CD8-positive, alpha-beta memory T cell (primary cell): Measurements from ENCODE around the gene VGLL4. TPM values are rescaled to one million over a fixed set of nuclear protein-coding genes. Genes with fewer than 3 reads are reported as not detected.

Experiments
- CTCF ChIA-PET: fragments of 350-600 bp; sonication (Branson Sonifier 250); formaldehyde crosslinking; loops from one replicate; lab custom pipeline; 2021; ENCODE audit warnings: antibody characterized with exemption; lab: Charles Lee
- POLR2A ChIA-PET: fragments of 350-600 bp; sonication (Branson Sonifier 250); formaldehyde crosslinking; loops from one replicate; lab custom pipeline; 2021; ENCODE audit warnings: antibody characterized with exemption; lab: Charles Lee
- DNase-seq, 5 donors: peaks; one replicate each; pipeline versions ENCODE4 v3.0.0 to v3.0.0-alpha.2; 2020 to 2022; ENCODE audit warnings: mixed read lengths in 1 of 5
- H3K27ac ChIP-seq: one replicate; pipeline ENCODE4 v1.7.0; 2013; ENCODE audit warnings: low read depth, mild to moderate bottlenecking, low read length, moderate library complexity
- H3K27me3 ChIP-seq: 2 replicates; pipeline ENCODE4 v1.7.0; 2013; ENCODE audit warnings: low read length, mild to moderate bottlenecking; ENCODE audit not compliant: insufficient read depth, poor library complexity, severe bottlenecking
- H3K36me3 ChIP-seq: 2 replicates; pipeline ENCODE4 v1.7.0; 2013; ENCODE audit warnings: mild to moderate bottlenecking, low read length, moderate library complexity; ENCODE audit not compliant: insufficient read depth
- H3K4me1 ChIP-seq: 2 replicates; pipeline ENCODE4 v1.7.0; 2013; ENCODE audit warnings: mild to moderate bottlenecking, low read length, moderate library complexity; ENCODE audit not compliant: insufficient read depth
- H3K4me3 ChIP-seq: 2 replicates; pipeline ENCODE4 v1.7.0; 2013; ENCODE audit warnings: mild to moderate bottlenecking, low read length
- H3K9me3 ChIP-seq: 2 replicates; pipeline ENCODE4 v1.7.0; 2013; ENCODE audit warnings: mild to moderate bottlenecking, low read length
- H3K27ac Mint-ChIP-seq, 8 donors: one replicate each; pipeline ENCODE4 v1.8.0; 2020 to 2021; ENCODE audit warnings: mixed read lengths in 8 of 8, mild to moderate bottlenecking in 6 of 8, inconsistent platforms in 3 of 8, moderate library complexity in 3 of 8
- H3K27me3 Mint-ChIP-seq, 2 donors: one replicate each; pipeline ENCODE4 v1.8.0; 2020 to 2021; ENCODE audit warnings: mixed read lengths in 2 of 2, mild to moderate bottlenecking in 1 of 2, moderate library complexity in 1 of 2
- H3K36me3 Mint-ChIP-seq, 3 donors: one replicate each; pipeline ENCODE4 v1.8.0; 2020 to 2021; ENCODE audit warnings: mixed read lengths in 3 of 3, inconsistent platforms in 1 of 3, mild to moderate bottlenecking in 1 of 3
- H3K4me1 Mint-ChIP-seq, 3 donors: one replicate each; pipeline ENCODE4 v1.8.0; 2020 to 2021; ENCODE audit warnings: mixed read lengths in 3 of 3, inconsistent platforms in 1 of 3, mild to moderate bottlenecking in 1 of 3
- H3K4me3 Mint-ChIP-seq, 7 donors: one replicate each; pipeline ENCODE4 v1.8.0; 2020 to 2021; ENCODE audit warnings: mixed read lengths in 7 of 7, mild to moderate bottlenecking in 6 of 7, moderate library complexity in 4 of 7, inconsistent platforms in 2 of 7
- H3K9me3 Mint-ChIP-seq, 5 donors: one replicate each; pipeline ENCODE4 v1.8.0; 2020 to 2022; ENCODE audit warnings: mixed read lengths in 5 of 5, mild to moderate bottlenecking in 3 of 5, moderate library complexity in 2 of 5, inconsistent platforms in 1 of 5
- polyA plus RNA-seq: library from polyadenylated mRNA; unstranded; fragments of 300-500 nt; fragmentation: Illumina TruSeq; gene quantifications from one replicate; pipeline ENCODE4 v1.2.3, GENCODE V29; 2021
- total RNA-seq, 2 experiments: library from RNA; stranded (reverse); gene quantifications; one replicate each; pipeline ENCODE4 v1.2.3, GENCODE V29; 2021

The VGLL4 gene
- total and polyA plus RNA-seq, 3 experiments from 2014 or later = 29.9 to 40.5 (median 37.7) TPM

DNA sequence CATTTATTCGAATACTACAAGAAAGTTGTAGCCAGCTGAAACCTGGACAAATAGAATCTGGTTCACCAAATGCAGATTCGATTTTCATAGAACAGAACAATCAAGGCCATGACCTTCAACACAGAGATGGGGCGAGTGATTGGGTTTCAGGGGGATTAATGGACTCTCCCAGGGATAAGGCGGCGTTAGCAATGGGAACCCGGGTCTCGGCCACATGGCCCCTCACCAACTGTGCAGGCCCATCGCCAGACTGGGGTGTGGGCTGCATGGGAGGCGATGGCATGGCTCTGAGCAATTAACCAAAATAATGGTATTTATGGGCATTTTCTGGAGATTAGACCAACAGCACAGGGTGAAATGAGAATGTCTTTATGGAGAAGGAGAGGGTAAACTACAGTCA, 34.2 kb downstream of the VGLL4 start:
- H3K4me3 Mint-ChIP-seq = no peak overlapping the region
- H3K27me3 Mint-ChIP-seq = no peaks in the 10 kb centered on the region
- Histone ChIP-seq H3K27ac (no peak overlapping the region), H3K27me3 (no peaks in the 10 kb centered on the region), H3K36me3 (no peaks in the 10 kb centered on the region), H3K4me3 (no peak overlapping the region), H3K9me3 (no peaks in the 10 kb centered on the region), H3K4me1 (peaks cover 12% of the 10 kb centered on the region)
- ChIA-PET POLR2A (no interaction called here), CTCF (no interaction called here)
- peak overlapping the region in 3 of 8 donors; percentile 1 to 51 (median 48) for H3K27ac Mint-ChIP-seq
- no peak for DNase-seq
- peaks cover 0 to 24% (median 6%) of the 10 kb centered on the region in 3 donors for H3K36me3 Mint-ChIP-seq
- peaks cover 64 to 81% (median 76%) of the 10 kb centered on the region in 3 donors for H3K4me1 Mint-ChIP-seq
- no peaks in the 10 kb centered on the region for H3K9me3 Mint-ChIP-seq

DNA sequence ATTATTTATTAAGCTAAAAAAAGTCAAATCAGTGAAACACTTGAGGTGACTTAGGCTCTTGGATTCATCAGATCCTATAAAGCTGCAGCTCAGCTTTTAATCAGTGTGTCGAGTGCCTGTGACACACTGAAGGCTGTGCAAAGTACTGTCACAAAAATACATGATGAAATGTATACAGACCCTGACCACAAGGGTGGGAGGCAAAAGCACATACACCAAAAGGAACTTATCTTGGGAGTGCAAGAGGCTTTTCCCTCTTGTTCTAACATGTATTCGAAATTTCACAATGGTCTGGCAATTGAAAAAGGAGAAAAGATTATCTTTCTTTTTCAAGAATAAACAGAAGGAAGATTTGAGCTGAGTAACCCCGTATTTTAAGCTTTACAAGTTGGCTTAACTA, 35.9 kb downstream of the VGLL4 start:
- CTCF ChIA-PET = no interaction called here
- Histone ChIP-seq H3K27ac (peak overlapping the region; percentile 38), H3K36me3 (no peaks in the 10 kb centered on the region), H3K9me3 (no peaks in the 10 kb centered on the region), H3K27me3 (no peaks in the 10 kb centered on the region), H3K4me1 (peaks cover 12% of the 10 kb centered on the region), H3K4me3 (no peak overlapping the region)
- Mint-ChIP-seq H3K27ac (peak overlapping the region in 3 of 8 donors; percentile 63 to 70 (median 66)), H3K4me1 (peaks cover 66 to 83% (median 71%) of the 10 kb centered on the region in 3 donors), H3K9me3 (no peaks in the 10 kb centered on the region), H3K36me3 (peaks cover 0 to 19% (median 6%) of the 10 kb centered on the region in 3 donors), H3K4me3 (no peak overlapping the region), H3K27me3 (no peaks in the 10 kb centered on the region)
- POLR2A ChIA-PET = no interaction called here
- DNase-seq = no peak

DNA sequence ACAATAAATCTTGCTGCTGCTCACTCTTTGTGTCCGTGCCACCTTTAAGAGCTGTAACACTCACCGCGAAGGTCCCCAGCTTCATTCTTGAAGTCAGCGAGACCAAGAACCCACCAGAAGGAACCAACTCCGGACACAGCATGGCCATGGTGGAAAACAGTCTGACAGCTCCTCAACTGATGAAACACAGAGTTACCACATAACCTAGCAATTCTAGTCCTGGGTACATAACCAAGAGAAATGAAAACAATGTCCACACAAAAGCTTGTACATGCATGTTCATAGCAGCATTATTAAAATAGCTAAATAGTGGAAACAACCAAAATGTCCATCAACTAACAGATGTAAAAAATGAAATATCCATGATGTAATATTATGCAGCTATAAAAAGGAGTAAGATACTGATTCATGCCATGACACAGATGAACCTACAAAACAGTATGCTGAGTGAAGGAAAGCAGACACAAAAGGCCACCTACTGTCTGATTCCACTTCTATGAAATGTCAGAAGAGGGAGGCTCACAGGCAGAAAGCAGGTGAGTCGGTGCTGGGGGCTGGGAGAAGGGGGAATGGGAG, 36.8 kb downstream of the VGLL4 start:
- POLR2A ChIA-PET = no interaction called here

DNA sequence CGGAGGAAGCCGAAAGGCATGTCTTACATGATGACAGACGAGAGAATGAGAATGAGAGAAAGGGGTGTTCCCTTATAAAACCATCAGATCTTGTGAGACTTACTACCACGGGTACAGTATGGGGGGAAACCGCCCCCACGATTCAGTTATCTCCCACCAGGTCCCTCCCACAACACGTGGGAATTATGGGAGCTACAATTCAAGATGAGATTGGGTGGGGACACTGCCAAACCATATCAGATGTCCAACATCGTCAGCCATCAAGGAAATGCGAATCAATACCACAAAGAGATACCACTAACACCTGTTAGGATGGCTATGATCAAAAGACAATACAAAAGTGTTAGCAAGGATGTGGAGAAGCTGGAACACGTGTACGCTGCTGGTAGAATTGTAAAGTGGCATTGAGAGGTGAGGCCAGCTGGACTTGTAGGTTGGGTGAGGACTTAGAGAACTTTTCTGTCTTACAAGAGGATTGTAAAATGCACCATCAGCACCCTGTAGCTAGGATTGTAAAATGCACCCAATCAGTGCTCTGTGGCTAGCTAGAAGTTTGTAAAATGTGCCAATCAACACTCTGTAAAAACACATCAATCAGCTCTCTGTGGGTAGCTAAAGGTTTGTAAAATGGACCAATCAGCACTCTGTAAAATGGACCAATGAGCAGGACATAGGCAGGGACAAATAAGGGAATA, 37.5 kb downstream of the VGLL4 start:
- Mint-ChIP-seq H3K36me3 (peaks cover 3 to 28% (median 9%) of the 10 kb centered on the region in 3 donors), H3K4me1 (peaks cover 56 to 79% (median 63%) of the 10 kb centered on the region in 3 donors), H3K27ac (peak overlapping the region in 3 of 8 donors; percentile 22 to 93 (median 68)), H3K27me3 (no peaks in the 10 kb centered on the region), H3K4me3 (no peak overlapping the region), H3K9me3 (no peaks in the 10 kb centered on the region)
- H3K4me3 ChIP-seq = no peak overlapping the region
- no peaks in the 10 kb centered on the region for H3K27me3 ChIP-seq
- H3K36me3 ChIP-seq = peaks cover 3% of the 10 kb centered on the region
- CTCF ChIA-PET = no interaction called here
- no peaks in the 10 kb centered on the region for H3K9me3 ChIP-seq
- POLR2A ChIA-PET = no interaction called here
- no peak overlapping the region for H3K27ac ChIP-seq
- no peak for DNase-seq
- peaks cover 12% of the 10 kb centered on the region for H3K4me1 ChIP-seq

More for the DNA sequence above, 36.8 kb downstream of the VGLL4 start:
- Histone ChIP-seq H3K36me3 (no peaks in the 10 kb centered on the region), H3K27ac (no peak overlapping the region), H3K27me3 (no peaks in the 10 kb centered on the region), H3K9me3 (no peaks in the 10 kb centered on the region), H3K4me1 (peaks cover 12% of the 10 kb centered on the region), H3K4me3 (no peak overlapping the region)
- Mint-ChIP-seq H3K27me3 (no peaks in the 10 kb centered on the region), H3K9me3 (no peaks in the 10 kb centered on the region), H3K36me3 (peaks cover 0 to 22% (median 7%) of the 10 kb centered on the region in 3 donors), H3K4me3 (no peak overlapping the region), H3K4me1 (peaks cover 60 to 81% (median 69%) of the 10 kb centered on the region in 3 donors), H3K27ac (peak overlapping the region in 6 of 8 donors; percentile 7 to 80 (median 66))
- DNase-seq = no peak
- CTCF ChIA-PET = no interaction called here

DNA sequence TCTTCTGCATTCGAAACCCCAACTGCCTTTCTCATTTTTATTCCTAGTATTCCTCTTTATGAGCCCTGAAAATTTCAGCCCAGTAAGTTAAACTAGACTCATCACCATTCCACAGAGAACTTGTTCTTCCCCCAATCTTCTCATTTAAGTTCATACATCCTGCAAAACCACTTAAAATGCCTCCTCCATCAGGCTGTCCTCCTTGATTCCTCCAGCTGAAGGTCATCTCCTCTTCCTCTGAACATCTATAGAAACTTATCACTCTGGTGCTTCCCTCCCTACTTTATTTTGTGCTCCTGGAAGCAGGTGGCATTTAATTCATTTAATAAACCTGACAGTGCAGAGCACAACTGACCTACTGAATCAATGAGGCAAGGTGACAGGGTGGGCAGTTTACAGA, 38.3 kb downstream of the VGLL4 start:
- DNase-seq = no peak
- Histone ChIP-seq H3K4me1 (peaks cover 12% of the 10 kb centered on the region), H3K36me3 (peaks cover 11% of the 10 kb centered on the region), H3K4me3 (no peak overlapping the region), H3K27ac (no peak overlapping the region), H3K27me3 (no peaks in the 10 kb centered on the region), H3K9me3 (no peaks in the 10 kb centered on the region)
- Mint-ChIP-seq H3K4me1 (peaks cover 49 to 73% (median 56%) of the 10 kb centered on the region in 3 donors), H3K27ac (peak overlapping the region in 3 of 8 donors; percentile 5 to 59 (median 14)), H3K27me3 (no peaks in the 10 kb centered on the region), H3K4me3 (no peak overlapping the region), H3K9me3 (no peaks in the 10 kb centered on the region), H3K36me3 (peaks cover 4 to 34% (median 14%) of the 10 kb centered on the region in 3 donors)
- ChIA-PET CTCF (no interaction called here), POLR2A (no interaction called here)

DNA sequence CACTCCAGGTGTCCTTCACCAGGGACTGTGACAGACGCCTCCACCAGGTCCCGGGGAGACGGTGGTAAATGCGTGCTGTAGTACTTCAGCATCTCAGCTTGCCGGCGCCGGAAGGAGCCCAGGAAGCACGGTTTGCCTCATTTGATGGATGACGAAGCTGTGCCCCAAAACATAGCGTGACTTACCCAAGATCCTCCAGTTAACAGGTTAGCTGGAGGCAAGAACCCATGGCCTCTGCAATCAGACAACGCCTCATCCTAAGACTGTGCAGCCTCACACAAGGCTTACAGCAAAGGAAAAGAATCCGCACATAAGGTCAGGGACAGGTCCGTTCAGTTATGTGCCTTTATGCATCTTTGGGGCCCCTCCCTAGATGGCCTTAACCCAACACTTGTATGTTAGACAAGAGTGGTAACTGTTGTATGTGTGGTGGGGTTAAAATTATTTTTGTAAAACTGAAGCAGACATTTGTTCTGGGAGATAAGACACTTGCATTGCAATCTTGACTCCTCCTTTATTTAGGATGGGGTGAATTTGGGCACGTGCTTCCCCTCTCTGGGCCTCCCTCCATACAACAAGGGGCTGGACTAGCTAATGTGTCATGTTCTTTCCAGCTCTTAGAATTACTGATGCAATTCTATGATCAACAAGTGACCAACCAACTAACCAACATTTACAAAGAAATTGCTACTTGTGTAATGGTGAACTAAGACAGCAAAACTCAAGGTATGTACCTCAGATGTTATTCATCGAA, 39.4 kb downstream of the VGLL4 start:
- Mint-ChIP-seq H3K9me3 (no peaks in the 10 kb centered on the region), H3K27ac (peak overlapping the region in 1 of 8 donors; percentile 11), H3K27me3 (no peaks in the 10 kb centered on the region), H3K4me3 (no peak overlapping the region), H3K4me1 (peaks cover 38 to 63% (median 46%) of the 10 kb centered on the region in 3 donors), H3K36me3 (peaks cover 9 to 41% (median 19%) of the 10 kb centered on the region in 3 donors)
- ChIA-PET POLR2A (no interaction called here), CTCF (no interaction called here)
- Histone ChIP-seq H3K27ac (no peak overlapping the region), H3K4me1 (peaks cover 12% of the 10 kb centered on the region), H3K4me3 (no peak overlapping the region), H3K27me3 (no peaks in the 10 kb centered on the region), H3K9me3 (no peaks in the 10 kb centered on the region), H3K36me3 (peaks cover 16% of the 10 kb centered on the region)
- DNase-seq = no peak

DNA sequence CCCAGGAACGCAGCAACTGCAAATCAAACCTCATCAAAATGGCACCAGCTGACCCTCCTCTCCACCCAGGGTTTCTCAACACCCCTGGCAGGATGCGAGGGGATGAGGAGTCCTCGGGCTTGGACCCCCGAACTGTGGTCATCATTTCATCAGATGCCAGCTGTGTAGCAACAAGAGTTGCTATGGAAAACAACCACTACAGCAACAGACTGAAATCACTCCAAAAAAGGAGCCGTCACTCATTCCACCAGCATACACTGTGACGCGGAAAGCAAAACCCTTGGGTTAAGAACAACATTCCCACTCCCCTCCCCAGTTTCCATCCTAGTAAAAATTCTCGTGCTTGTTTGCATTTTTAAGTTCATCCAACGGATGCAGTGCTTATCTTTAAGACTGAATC, 40.1 kb downstream of the VGLL4 start:
- no peak overlapping the region for H3K4me3 ChIP-seq
- Mint-ChIP-seq H3K4me1 (peaks cover 38 to 62% (median 45%) of the 10 kb centered on the region in 3 donors), H3K9me3 (no peaks in the 10 kb centered on the region), H3K36me3 (peaks cover 12 to 46% (median 23%) of the 10 kb centered on the region in 3 donors), H3K4me3 (no peak overlapping the region), H3K27ac (peak overlapping the region in 4 of 8 donors; percentile 11 to 51 (median 43)), H3K27me3 (no peaks in the 10 kb centered on the region)
- no peak overlapping the region for H3K27ac ChIP-seq
- H3K4me1 ChIP-seq = peaks cover 10% of the 10 kb centered on the region
- POLR2A ChIA-PET = no interaction called here
- CTCF ChIA-PET = no interaction called here
- H3K27me3 ChIP-seq = no peaks in the 10 kb centered on the region
- DNase-seq = no peak
- H3K9me3 ChIP-seq = no peaks in the 10 kb centered on the region
- H3K36me3 ChIP-seq = peaks cover 16% of the 10 kb centered on the region
